HUES6 (cell line): Measurements from ENCODE around the gene CD82.

Source experiments
- H3K27ac ChIP-seq: 2 replicates; pipeline ENCODE4 v1.7.0; 2013; ENCODE audit warnings: low read depth, mild to moderate bottlenecking, low read length, inconsistent platforms
- H3K27me3 ChIP-seq: 2 replicates; pipeline ENCODE4 v1.6.1; 2013; ENCODE audit warnings: low read length; ENCODE audit not compliant: control insufficient read depth, insufficient read depth
- H3K36me3 ChIP-seq: 2 replicates; pipeline ENCODE4 v1.6.1; 2013; ENCODE audit warnings: low read length; ENCODE audit not compliant: control insufficient read depth, insufficient read depth
- H3K4me1 ChIP-seq: 2 replicates; pipeline ENCODE4 v1.6.1; 2013; ENCODE audit warnings: low read length; ENCODE audit not compliant: control insufficient read depth, insufficient read depth
- H3K4me3 ChIP-seq: 2 replicates; pipeline ENCODE4 v1.5.1; 2013; ENCODE audit warnings: low read depth, low read length
- H3K9ac ChIP-seq: one replicate; pipeline ENCODE4 v1.6.1; 2013; ENCODE audit warnings: mild to moderate bottlenecking, low read length
- H3K9me3 ChIP-seq: 2 replicates; pipeline ENCODE4 v1.6.1; 2013; ENCODE audit warnings: low read depth, low read length; ENCODE audit not compliant: control insufficient read depth, insufficient read depth

Gene CD82

GRCh38 chr11:44565211-44565952 lies at the start of gene CD82:
Gene CD82, plus strand, starts transcription at chr11:44565663. Its CDS starts 29,000 bp downstream, at chr11:44594663.
- Histone ChIP-seq H3K4me1 (peaks cover 46% of the 10 kb centered on the region), H3K4me3 (peak within 1 kb of the TSS; percentile 83), H3K27ac (peak within 1 kb of the TSS; percentile 39; the same call in 1 of the 2 replicates), H3K9me3 (no peaks in the 10 kb centered on the region), H3K9ac (peak within 1 kb of the TSS; percentile 67), H3K36me3 (no peaks in the 10 kb centered on the region), H3K27me3 (peaks cover 17% of the 10 kb centered on the region)

GRCh38 chr11:44516688-44517507 lies 48.6 kb upstream of the CD82 start:
- no peaks in the 10 kb centered on the region for H3K36me3 ChIP-seq
- no peaks in the 10 kb centered on the region; the same call in 1 of the 2 replicates for H3K27me3 ChIP-seq
- no peak overlapping the region for H3K9ac ChIP-seq
- H3K4me3 ChIP-seq = no peak overlapping the region
- H3K9me3 ChIP-seq = no peaks in the 10 kb centered on the region
- peaks cover 12% of the 10 kb centered on the region; the same call in 1 of the 2 replicates for H3K4me1 ChIP-seq
- no peak overlapping the region for H3K27ac ChIP-seq

- Histone ChIP-seq H3K4me3 (no peak overlapping the region), H3K27me3 (no peaks in the 10 kb centered on the region; the same call in 1 of the 2 replicates), H3K27ac (no peak overlapping the region), H3K4me1 (peaks cover 12% of the 10 kb centered on the region; the same call in 1 of the 2 replicates), H3K9me3 (no peaks in the 10 kb centered on the region), H3K9ac (no peak overlapping the region), H3K36me3 (no peaks in the 10 kb centered on the region)
Observed at GRCh38 chr11:44517541-44517940, 47.9 kb upstream of the CD82 start.

- H3K9ac ChIP-seq = peak overlapping the region; percentile 33
- H3K4me3 ChIP-seq = no peak overlapping the region
- H3K36me3 ChIP-seq = no peaks in the 10 kb centered on the region
- H3K9me3 ChIP-seq = no peaks in the 10 kb centered on the region
- H3K27ac ChIP-seq = no peak overlapping the region
- H3K27me3 ChIP-seq = no peaks in the 10 kb centered on the region; the same call in 1 of the 2 replicates
- H3K4me1 ChIP-seq = peaks cover 12% of the 10 kb centered on the region; the same call in 1 of the 2 replicates
Observed at GRCh38 chr11:44518968-44519550, 46.4 kb upstream of the CD82 start.

- Histone ChIP-seq H3K36me3 (no peaks in the 10 kb centered on the region), H3K27me3 (no peaks in the 10 kb centered on the region; the same call in 1 of the 2 replicates), H3K4me3 (no peak overlapping the region), H3K4me1 (peaks cover 20% of the 10 kb centered on the region; the same call in 1 of the 2 replicates), H3K27ac (peak overlapping the region; percentile 42; the same call in 1 of the 2 replicates), H3K9ac (peak overlapping the region; percentile 50), H3K9me3 (no peaks in the 10 kb centered on the region)
Observed at GRCh38 chr11:44519989-44520737, 45.3 kb upstream of the CD82 start.

- Histone ChIP-seq H3K9me3 (no peaks in the 10 kb centered on the region), H3K27me3 (no peaks in the 10 kb centered on the region; the same call in 1 of the 2 replicates), H3K27ac (no peak overlapping the region)
Observed at GRCh38 chr11:44521148-44521547, 44.3 kb upstream of the CD82 start.

GRCh38 chr11:44522294-44522693 lies 43.2 kb upstream of the CD82 start:
- Histone ChIP-seq H3K27ac (no peak overlapping the region), H3K9me3 (no peaks in the 10 kb centered on the region), H3K4me3 (no peak overlapping the region)

More at GRCh38 chr11:44521148-44521547, 44.3 kb upstream of the CD82 start:
- H3K4me1 ChIP-seq = peaks cover 23% of the 10 kb centered on the region; the same call in 1 of the 2 replicates
- no peaks in the 10 kb centered on the region for H3K36me3 ChIP-seq
- H3K4me3 ChIP-seq = no peak overlapping the region
- no peak overlapping the region for H3K9ac ChIP-seq

GRCh38 chr11:44524346-44524745 lies 41.1 kb upstream of the CD82 start:
- Histone ChIP-seq H3K9ac (no peak overlapping the region), H3K27ac (no peak overlapping the region), H3K4me3 (no peak overlapping the region), H3K9me3 (no peaks in the 10 kb centered on the region), H3K4me1 (peaks cover 37% of the 10 kb centered on the region; the same call in 1 of the 2 replicates), H3K27me3 (no peaks in the 10 kb centered on the region), H3K36me3 (no peaks in the 10 kb centered on the region)

More at GRCh38 chr11:44522294-44522693, 43.2 kb upstream of the CD82 start:
- H3K36me3 ChIP-seq = no peaks in the 10 kb centered on the region
- peaks cover 30% of the 10 kb centered on the region; the same call in 1 of the 2 replicates for H3K4me1 ChIP-seq
- H3K9ac ChIP-seq = no peak overlapping the region
- no peaks in the 10 kb centered on the region; the same call in 1 of the 2 replicates for H3K27me3 ChIP-seq

GRCh38 chr11:44524751-44525201 lies 40.7 kb upstream of the CD82 start:
- Histone ChIP-seq H3K27ac (no peak overlapping the region), H3K9me3 (no peaks in the 10 kb centered on the region)

More at GRCh38 chr11:44524751-44525201, 40.7 kb upstream of the CD82 start:
- H3K9ac ChIP-seq = no peak overlapping the region
- H3K36me3 ChIP-seq = no peaks in the 10 kb centered on the region
- H3K4me1 ChIP-seq = peaks cover 33% of the 10 kb centered on the region; the same call in 1 of the 2 replicates
- no peak overlapping the region for H3K4me3 ChIP-seq
- H3K27me3 ChIP-seq = no peaks in the 10 kb centered on the region
